GM12872 (cell line): ENCODE results near the gene PLSCR5.

ENCODE experiments used
- CTCF ChIP-seq: IDR thresholded peaks from 3 replicates; pipeline ENCODE4 v1.5.1; 2011; ENCODE audit warnings: low read depth, mild to moderate bottlenecking, low read length, moderate library complexity; ENCODE audit not compliant: insufficient read depth

Gene PLSCR5

GRCh38 chr3:146585156-146585555, 20.0 kb downstream of the PLSCR5 start:
- no peak for TF ChIP-seq CTCF

- no peak for TF ChIP-seq CTCF
Measured at GRCh38 chr3:146581951-146582467, 23.1 kb downstream of the PLSCR5 start.

- TF ChIP-seq CTCF = no peak
Measured at GRCh38 chr3:146581080-146581601, 24.0 kb downstream of the PLSCR5 start.

GRCh38 chr3:146577662-146578061, 27.5 kb downstream of the PLSCR5 start:
- TF ChIP-seq CTCF = no peak

- TF ChIP-seq CTCF = no peak
Measured at GRCh38 chr3:146575636-146576035, 29.5 kb downstream of the PLSCR5 start.

GRCh38 chr3:146574173-146574572, 31.0 kb downstream of the PLSCR5 start:
- no peak for TF ChIP-seq CTCF

- no peak for TF ChIP-seq CTCF
Measured at GRCh38 chr3:146569314-146569713, 35.8 kb downstream of the PLSCR5 start.
